Heart left ventricle (tissue), 13 donors: ENCODE measurements around the gene PKD2.

ENCODE experiments used
- CTCF ChIP-seq, 12 donors: fragments of 200-600 bp; sonication (generic) in 4 of 12; IDR thresholded peaks; one replicate each; pipeline versions ENCODE4 v1.5.0 to v1.8.0; 2018 to 2022; ENCODE audit warnings: antibody characterized with exemption in 12 of 12, mild to moderate bottlenecking in 5 of 12
- POLR2A ChIP-seq, 2 donors: fragments of 450-650 bp; IDR thresholded peaks; one replicate each; pipeline ENCODE4 v1.6.1; 2017; ENCODE audit warnings: antibody characterized with exemption in 2 of 2, mild to moderate bottlenecking in 2 of 2, moderate library complexity in 2 of 2
- donor health status: ischemic (EF 13 %, LVEDD 7.1; RV severe dilation, severe dysfunction).
- donor health status: DM: no; HTN: yes; CAD: no.
- donor health status: DM: no; HTN: no; CAD: no.
- donor health status: ischemic (EF 25% LVEDD 6.9; RV normal size, moderate dysfunction).
- donor health status: ischemic (EF 25% LVEDD 5.7; RV mildly dilated, moderate dysfunction).
- donor health status: ischemic (EF 35%, LVEDD 5.7; RV mildly dilated, moderate dysfunction).
- donor health status: nonischemic (EF 11% LVEDD 7.7; RV severe dilation, severe dysfunction).
- donor health status: DM: yes; HTN: yes; CAD: no.
- donor health status: PGD.
- donor health status: ischemic (EF 29% LVEDD 5.4; RV normal size, mild dysfunction).
- donor health status: nonischemic (EF 23%, LVEDD 6.1; RV moderate dilation, normal function).

DNA sequence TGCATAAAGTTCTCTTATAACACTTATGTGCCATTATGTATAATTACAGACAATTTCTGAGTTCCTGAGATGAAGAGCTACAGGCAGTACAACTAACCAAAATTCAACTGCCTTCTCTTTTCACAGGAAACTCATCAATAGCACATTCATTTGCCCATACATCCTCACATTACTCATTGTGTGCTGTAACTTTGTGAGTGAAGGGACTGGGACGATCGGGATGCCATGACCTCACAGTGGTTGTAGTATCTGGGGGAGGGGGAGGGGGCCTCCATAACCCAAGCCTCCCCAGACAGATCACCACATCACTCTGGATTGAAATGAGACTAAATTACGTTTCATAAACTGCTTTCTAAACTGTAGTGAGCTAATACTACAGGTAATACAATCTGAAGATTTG lies 90.3 kb downstream of the PKD2 start:
- no peak for TF ChIP-seq CTCF (IDR thresholded peaks at IDR 0.05)
- TF ChIP-seq POLR2A (IDR thresholded peaks at IDR 0.05), result no peak
